ENCODE measurements around the gene SLC25A29.
"Not testable (repeated sequence)": the region's sequence is repeated elsewhere in the genome, so short reads cannot be mapped to it uniquely, and the experiment has no call there.

The SLC25A29 gene

GRCh38 chr14:100286484-100287191 lies 19.6 kb downstream of the SLC25A29 start:
- peak overlapping the region; percentile 79 for H3K27ac ChIP-seq
- no peak for DNase-seq (ENCODE audit: low spot score)
- CTCF ChIA-PET, result interaction anchor here (0.6 to 2.3 kb wide), 8 partner anchors 8 to 614 kb away, joined by 3 to 13 read pairs (median 6); no protein-coding TSS in a partner anchor
- POLR2A ChIA-PET (ENCODE audit: low non-redundant PET), result no interaction called here
- TF ChIP-seq, protein P1, sequence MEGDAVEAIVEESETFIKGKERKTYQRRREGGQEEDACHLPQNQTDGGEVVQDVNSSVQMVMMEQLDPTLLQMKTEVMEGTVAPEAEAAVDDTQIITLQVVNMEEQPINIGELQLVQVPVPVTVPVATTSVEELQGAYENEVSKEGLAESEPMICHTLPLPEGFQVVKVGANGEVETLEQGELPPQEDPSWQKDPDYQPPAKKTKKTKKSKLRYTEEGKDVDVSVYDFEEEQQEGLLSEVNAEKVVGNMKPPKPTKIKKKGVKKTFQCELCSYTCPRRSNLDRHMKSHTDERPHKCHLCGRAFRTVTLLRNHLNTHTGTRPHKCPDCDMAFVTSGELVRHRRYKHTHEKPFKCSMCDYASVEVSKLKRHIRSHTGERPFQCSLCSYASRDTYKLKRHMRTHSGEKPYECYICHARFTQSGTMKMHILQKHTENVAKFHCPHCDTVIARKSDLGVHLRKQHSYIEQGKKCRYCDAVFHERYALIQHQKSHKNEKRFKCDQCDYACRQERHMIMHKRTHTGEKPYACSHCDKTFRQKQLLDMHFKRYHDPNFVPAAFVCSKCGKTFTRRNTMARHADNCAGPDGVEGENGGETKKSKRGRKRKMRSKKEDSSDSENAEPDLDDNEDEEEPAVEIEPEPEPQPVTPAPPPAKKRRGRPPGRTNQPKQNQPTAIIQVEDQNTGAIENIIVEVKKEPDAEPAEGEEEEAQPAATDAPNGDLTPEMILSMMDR (conservative IDR thresholded peaks at IDR 0.05; ENCODE audit: low read depth), result no peak

DNA sequence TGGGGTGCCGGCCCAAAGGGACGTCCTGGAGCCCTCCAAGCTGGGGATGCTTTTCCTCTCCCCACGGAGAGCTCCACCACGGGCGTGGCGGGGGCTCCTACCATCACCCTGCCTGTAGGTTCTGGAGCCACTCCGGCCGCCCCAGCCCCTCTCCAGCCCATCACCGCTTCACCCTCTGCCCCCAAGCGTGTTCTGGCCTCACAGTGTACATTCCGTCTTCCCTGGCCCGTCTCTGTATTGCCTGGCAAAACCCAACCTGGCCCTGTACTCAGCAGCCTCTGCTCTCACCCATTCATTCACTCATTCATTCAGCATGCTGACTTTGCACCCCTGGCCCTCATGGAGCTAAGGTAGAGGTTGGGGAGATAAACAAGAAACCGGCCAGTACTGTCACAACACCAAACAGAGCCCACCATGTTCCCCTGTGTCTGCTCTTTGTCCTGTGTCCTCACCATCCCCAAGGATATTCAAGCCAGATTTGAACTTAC lies 20.3 kb downstream of the SLC25A29 start:
- POLR2A ChIA-PET (ENCODE audit: low non-redundant PET), result no interaction called here
- CTCF ChIA-PET, result interaction anchor here (0.5 to 2.3 kb wide), 19 partner anchors 8 to 129 kb away, joined by 3 to 13 read pairs (median 4); partner anchors contain the start of gene SLC25A47
- DNase-seq (ENCODE audit: low spot score), result no peak
- TF ChIP-seq, protein P1 (conservative IDR thresholded peaks at IDR 0.05; ENCODE audit: low read depth), result no peak; the same call in 1 of the 2 replicates
- H3K27ac ChIP-seq, result peak overlapping the region; percentile 79

GRCh38 chr14:100285021-100285912 lies 21.0 kb downstream of the SLC25A29 start:
- POLR2A ChIA-PET (ENCODE audit: low non-redundant PET), result interaction anchor here (0.5 kb wide), 1 partner anchor 302 kb away, joined by 3 read pairs; the partner anchor contains the start of gene BEGAIN

DNA sequence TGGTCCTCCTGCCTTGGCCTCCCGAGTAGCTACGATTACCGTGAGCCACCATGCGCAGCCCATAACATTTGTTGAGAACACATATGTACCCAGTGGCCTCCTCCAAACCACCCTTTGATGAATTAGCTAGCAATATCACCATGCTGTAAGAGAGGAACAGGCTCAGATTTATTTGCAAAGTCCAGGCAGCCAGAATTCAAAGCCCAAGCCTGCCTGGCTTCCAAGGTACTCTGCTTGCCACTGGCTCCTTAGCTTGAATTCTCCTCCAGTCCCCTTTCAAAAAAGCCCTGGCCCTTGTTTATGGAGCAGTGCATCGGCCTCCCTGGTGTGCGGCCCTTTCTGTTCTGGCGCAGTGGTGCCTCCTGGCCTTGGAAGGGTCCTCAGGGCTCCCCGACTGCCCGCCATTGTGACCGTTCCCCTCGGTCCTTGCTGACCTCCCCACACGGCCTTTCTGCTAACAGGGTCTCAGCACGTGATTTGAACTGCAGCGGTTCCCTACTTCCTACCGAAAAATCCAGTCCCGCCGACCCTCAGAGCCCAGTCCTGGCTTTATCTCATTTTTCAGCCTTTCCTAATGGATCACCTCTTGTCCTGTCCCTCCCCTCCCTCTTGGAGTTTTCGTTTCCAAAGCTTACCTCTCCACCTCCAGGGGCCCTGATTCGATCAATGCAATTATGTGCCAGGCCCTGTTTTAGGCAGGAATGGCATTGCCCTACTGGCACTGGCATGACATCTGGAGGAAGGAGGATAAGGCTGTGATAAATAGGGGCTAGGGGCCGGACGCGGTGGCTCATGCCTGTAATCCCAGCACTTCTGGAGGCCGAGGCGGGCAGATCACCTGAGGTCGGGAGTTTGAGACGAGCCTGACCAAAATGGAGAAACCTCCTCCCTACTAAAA lies 22.0 kb downstream of the SLC25A29 start:
- H3K27ac ChIP-seq, result peak overlapping the region; percentile 79
- POLR2A ChIA-PET (ENCODE audit: low non-redundant PET), result interaction anchor here (0.5 kb wide), 1 partner anchor 29 kb away, joined by 5 read pairs; no protein-coding TSS in a partner anchor
- no peak for DNase-seq (ENCODE audit: low spot score)
- TF ChIP-seq, protein P1 (conservative IDR thresholded peaks at IDR 0.05; ENCODE audit: low read depth), result no peak
- CTCF ChIA-PET, result interaction anchor here (0.6 to 2.3 kb wide), 7 partner anchors 11 to 1795 kb away, joined by 3 to 13 read pairs (median 4); partner anchors contain the start of gene SLC25A47

More at GRCh38 chr14:100285021-100285912, 21.0 kb downstream of the SLC25A29 start:
- H3K27ac ChIP-seq, result peak overlapping the region; percentile 79
- TF ChIP-seq, protein P1 (conservative IDR thresholded peaks at IDR 0.05; ENCODE audit: low read depth), result peak; percentile 85
- peak; percentile 85 for DNase-seq (ENCODE audit: low spot score)
- CTCF ChIA-PET, result interaction anchor here (0.5 to 2.3 kb wide), 26 partner anchors 9 to 1794 kb away, joined by 3 to 13 read pairs (median 4); partner anchors contain the start of gene SLC25A47

GRCh38 chr14:100283436-100283835 lies 22.8 kb downstream of the SLC25A29 start:
- POLR2A ChIA-PET (ENCODE audit: low non-redundant PET), result interaction anchor here (0.6 to 1.1 kb wide), 2 partner anchors 362 to 1844 kb away, joined by 3 to 4 read pairs; no protein-coding TSS in a partner anchor
- peak overlapping the region; percentile 79 for H3K27ac ChIP-seq
- CTCF ChIA-PET; DNase-seq (ENCODE audit: low spot score): not testable (repeated sequence)
